K562 (cell line): ENCODE results near the gene NPAS2. TPM values are rescaled to one million over a fixed set of nuclear protein-coding genes. Genes with fewer than 3 reads are reported as not detected.

ENCODE experiments used
- ATAC-seq: fragments of 200-7000 bp; cut with Tn5 transposase; 3 replicates; pipeline ENCODE4 v1.9.1; 2020; ENCODE audit warnings: moderate library complexity
- BruUV-seq: library from RNA; stranded (reverse); fragments of 400-500 nt; replicated peaks from 2 replicates; lab custom pipeline; 2021; lab: Mats Ljungman, UMichigan
- CTCF ChIA-PET: fragments of 300-600 bp; formaldehyde crosslinking; extraction: SDS; loops from one replicate; lab custom pipeline; 2021; ENCODE audit warnings: low intra/inter-chr PET ratio; lab: Yijun Ruan, JAX
- POLR2A ChIA-PET: fragments of 300-600, 350-650 bp; sonication (Branson Sonifier 250); formaldehyde crosslinking; extraction: SDS; loops from one replicate; lab custom pipeline; 2021; ENCODE audit warnings: antibody characterized with exemption, inconsistent platforms; lab: Yijun Ruan, JAX
- DNase-seq, 4 experiments: peaks; one replicate each; pipeline versions ENCODE4 v3.0.0 to v3.0.0-alpha.2; 2011 to 2018; ENCODE audit warnings: low spot score in 3 of 4, mixed read lengths in 3 of 4; ENCODE audit errors: extremely low read depth in 1 of 4
- FAIRE-seq: peaks from 2 replicates; lab custom pipeline; 2011; peaks lifted over from hg19 to GRCh38; lab: Jason Lieb, UNC
- H2AFZ ChIP-seq: 2 replicates; pipeline ENCODE4 v1.6.0; 2011; ENCODE audit warnings: low read depth, low read length, control low read depth, inconsistent platforms
- H3K27ac ChIP-seq: fragments of 200-600 bp; 3 replicates; pipeline ENCODE4 v1.8.0; 2011; ENCODE audit warnings: low read depth, mild to moderate bottlenecking, control low read depth, inconsistent platforms, low read length, moderate library complexity, mixed read lengths; ENCODE audit errors: extremely low read depth
- H3K27me3 ChIP-seq, 2 experiments: fragments of 300-600 bp in 1 of 2; 2 replicates in 1 of 2; 3 replicates in 1 of 2; pipeline versions ENCODE4 v1.6.0 to v1.8.0; 2011; ENCODE audit warnings: inconsistent platforms in 2 of 2, low read length in 2 of 2, mild to moderate bottlenecking in 1 of 2, mixed read lengths in 1 of 2, moderate library complexity in 1 of 2; ENCODE audit not compliant: control insufficient read depth in 2 of 2, insufficient read depth in 2 of 2
- H3K36me3 ChIP-seq: fragments of 300-600 bp; 3 replicates; pipeline ENCODE4 v1.8.0; 2011; ENCODE audit warnings: mild to moderate bottlenecking, low read length, inconsistent platforms; ENCODE audit not compliant: control insufficient read depth, insufficient read depth
- H3K4me1 ChIP-seq, 2 experiments: fragments of 200-600 bp in 1 of 2; replicated peaks in 1 of 2; 2 replicates in 1 of 2; 3 replicates in 1 of 2; pipeline versions ENCODE4 v1.5.1 to v1.8.0; 2011; ENCODE audit warnings: inconsistent platforms in 2 of 2, low read length in 2 of 2, mild to moderate bottlenecking in 1 of 2, mixed read lengths in 1 of 2, moderate library complexity in 1 of 2; ENCODE audit not compliant: control insufficient read depth in 2 of 2, insufficient read depth in 2 of 2
- H3K4me2 ChIP-seq: 2 replicates; pipeline ENCODE4 v1.6.1; 2011; ENCODE audit warnings: low read length, control low read depth, inconsistent platforms, mixed read lengths; ENCODE audit not compliant: insufficient read depth
- H3K4me3 ChIP-seq: fragments of 200-600 bp; sonication (generic), shearing (Covaris generic); 2 replicates; pipeline ENCODE4 v1.5.1; 2016; ENCODE audit warnings: control low read depth, inconsistent platforms
- H3K79me2 ChIP-seq: fragments of 200-600 bp; 3 replicates; pipeline ENCODE4 v1.8.0; 2011; ENCODE audit warnings: low read length, inconsistent platforms; ENCODE audit not compliant: control insufficient read depth, insufficient read depth
- H3K9ac ChIP-seq, 2 experiments: 2 replicates each; pipeline versions ENCODE4 v1.6.0 to v1.6.1; 2011; ENCODE audit warnings: low read depth in 2 of 2, low read length in 2 of 2, control low read depth in 1 of 2, inconsistent platforms in 1 of 2, mild to moderate bottlenecking in 1 of 2, mixed read lengths in 1 of 2; ENCODE audit not compliant: insufficient read depth in 1 of 2
- H3K9me1 ChIP-seq: one replicate; pipeline ENCODE4 v1.6.0; 2011; ENCODE audit warnings: inconsistent platforms, mild to moderate bottlenecking, low read length, moderate library complexity; ENCODE audit not compliant: control insufficient read depth, insufficient read depth
- H3K9me3 ChIP-seq: replicated peaks from 2 replicates; pipeline ENCODE4 v1.5.1; 2011; ENCODE audit warnings: low read depth, low read length, inconsistent platforms; ENCODE audit not compliant: control insufficient read depth, insufficient read depth
- H4K20me1 ChIP-seq: replicated peaks from 2 replicates; pipeline ENCODE4 v1.6.1; 2011; ENCODE audit warnings: low read length, inconsistent platforms, mixed read lengths; ENCODE audit not compliant: control insufficient read depth, insufficient read depth
- BACH1 ChIP-seq: fragments of 200-800 bp; sonication (Bioruptor generic); IDR thresholded peaks from 2 replicates; pipeline ENCODE4 v1.6.1; 2016; ENCODE audit warnings: missing genetic modification characterization, missing compliant biosample characterization
- CEBPB ChIP-seq: fragments of 450-650 bp; IDR thresholded peaks from 2 replicates; pipeline ENCODE4 v1.6.1; 2016; ENCODE audit warnings: missing genetic modification characterization, missing compliant biosample characterization
- ETV1 ChIP-seq: fragments of 450-650 bp; conservative IDR thresholded peaks from 2 replicates; pipeline ENCODE4 v1.6.1; 2016; ENCODE audit warnings: missing genetic modification characterization, control low read depth, low read depth, missing compliant biosample characterization
- KDM2B ChIP-seq: fragments of 250-450 bp; sonication (Bioruptor Pico); IDR thresholded peaks from 2 replicates; pipeline ENCODE4 v1.8.0; 2021; ENCODE audit warnings: mild to moderate bottlenecking, moderate library complexity
- MYC ChIP-seq, 2 experiments: fragments of 250-450 bp in 1 of 2; sonication (Bioruptor Pico) in 1 of 2; IDR thresholded peaks; 2 replicates each; pipeline versions ENCODE4 v1.5.1 to v1.6.1; 2012 to 2021; ENCODE audit warnings: low read depth in 2 of 2, borderline replicate concordance in 1 of 2, improper control_type of control experiment in 1 of 2, low read length in 1 of 2, mild to moderate bottlenecking in 1 of 2, moderate library complexity in 1 of 2
- PHTF2 ChIP-seq: fragments of 250-450 bp; sonication (Bioruptor Pico); IDR thresholded peaks from 2 replicates; pipeline ENCODE4 v1.5.0; 2021; ENCODE audit warnings: mild to moderate bottlenecking
- RNF2 ChIP-seq: sonication (generic); IDR thresholded peaks from 2 replicates; pipeline ENCODE4 v1.6.1; 2016
- SPI1 ChIP-seq: IDR thresholded peaks from 2 replicates; pipeline ENCODE4 v1.6.1; 2011; ENCODE audit warnings: low read depth, low read length, control low read depth, borderline replicate concordance
- ZNF224 ChIP-seq: sonication (generic); formaldehyde crosslinking; IDR thresholded peaks from 2 replicates; pipeline ENCODE4 v1.8.0; 2022; ENCODE audit warnings: mild to moderate bottlenecking, missing genetic modification reagents
- WGBS: fragments of 100-300 bp; shearing (Covaris generic); methylation state at CpG from one replicate; pipeline ENCODE4 v1.1.6; 2016; ENCODE audit warnings: low coverage, mixed read lengths; ENCODE audit not compliant: insufficient coverage; ENCODE audit errors: missing lambda C conversion rate; 5-methylcytosine and 5-hydroxymethylcytosine counted together
- in situ Hi-C: fragments of 300-500 bp; cut with MboI; formaldehyde crosslinking; loops from 4 replicates; pipeline ENCODE4 v1.15.0; 2018; ENCODE audit warnings: inconsistent platforms, mixed read lengths
- intact Hi-C: fragments of 100-400 bp; cut with micrococcal nuclease; formaldehyde crosslinking; loops from 2 replicates; pipeline ENCODE4 v1.14.2; 2022
- polyA plus RNA-seq, 8 experiments: library from polyadenylated mRNA; depleted of rRNA in 4 of 8; stranded (reverse) in 5 of 8; unstranded in 3 of 8; fragments of >200 nt; fragmentation: Nextera tagmentation in 2 of 8; fragmentation: Illumina TruSeq in 1 of 8; extraction: Ambion mirVana in 2 of 8; extraction: Trizol in 1 of 8; gene quantifications; 2 replicates each; pipeline versions ENCODE4 v1.2.1 to v1.2.3, GENCODE V29; 2011 to 2014; ENCODE audit warnings: inconsistent platforms in 1 of 8, missing spikeins in 1 of 8
- total RNA-seq, 7 experiments: library from RNA; depleted of rRNA in 6 of 7; stranded (reverse); fragments of >200 nt in 6 of 7; fragmentation: Illumina TruSeq in 2 of 7; extraction: Trizol in 2 of 7; gene quantifications; 2 replicates each; pipeline versions ENCODE4 v1.2.1 to v1.2.3, GENCODE V29; 2011 to 2021; ENCODE audit warnings: low replicate concordance in 1 of 7

NPAS2 gene
- total and polyA plus RNA-seq, 9 of the 15 experiments (the other 6 are each of a cell fraction or from before 2014, with no cell fraction given), result 0.06 to 0.29 (median 0.07) TPM; not detected in 5

GRCh38 chr2:100880036-100880435 is 60.1 kb downstream of the NPAS2 start:
- Histone ChIP-seq H3K4me3 (no peak overlapping the region), H3K4me1 (no peaks in the 10 kb centered on the region; a peak in 1 of 5 replicates), H4K20me1 (no peaks in the 10 kb centered on the region), H3K36me3 (no peaks in the 10 kb centered on the region), H2AFZ (no peak overlapping the region), H3K9me1 (no peaks in the 10 kb centered on the region), H3K27me3 (peaks cover 0 to 5% of the 10 kb centered on the region in 2 experiments; a peak in 2 of 5 replicates), H3K4me2 (no peak overlapping the region), H3K79me2 (no peaks in the 10 kb centered on the region), H3K9me3 (no peaks in the 10 kb centered on the region), H3K9ac (no peak overlapping the region), H3K27ac (no peak overlapping the region)
- ChIA-PET CTCF (no interaction called here), POLR2A (no interaction called here)
- ATAC-seq (no peak), FAIRE-seq (no peak), DNase-seq (no peak)
- intact Hi-C loops (no loop called here), in situ Hi-C loops (no loop called here)
- no TSS peak for BruUV-seq
- WGBS, result 11% methylated on average over 4 of the region's 5 CpGs
- TF ChIP-seq PHTF2 (CRISPR knock-in tag) (no peak), MYC (IDR thresholded peaks at IDR 0.05; ENCODE audit: low read depth, low read length) (no peak), MYC (CRISPR knock-in tag; IDR thresholded peaks at IDR 0.05; ENCODE audit: borderline replicate concordance, low read depth) (no peak), BACH1 (tag) (no peak), KDM2B (CRISPR knock-in tag) (no peak), SPI1 (no peak), RNF2 (no peak), ZNF224 (CRISPR knock-in tag) (no peak), CEBPB (tag) (no peak), ETV1 (tag) (no peak)
